ENCODE data around the gene WDR62. TPM values are rescaled to one million over a fixed set of nuclear protein-coding genes. Genes with fewer than 3 reads are reported as not detected.

WDR62 gene
- total RNA-seq, 3 donors from 2014 or later, result 1.6 to 4.1 (median 1.9) TPM

GRCh38 chr19:36139120-36139472, 84.4 kb downstream of the WDR62 start:
- Histone ChIP-seq H3K4me1 (ENCODE audit: low read depth) (peaks cover 12% of the 10 kb centered on the region), H3K4me3 (peak overlapping the region; percentile 84), H3K9me3 (no peaks in the 10 kb centered on the region), H3K36me3 (ENCODE audit: low read depth) (peaks cover 11% of the 10 kb centered on the region)
- intact Hi-C loops (cut with DNase I, micrococcal nuclease), result no loop called here
- no peak for TF ChIP-seq CTCF (IDR thresholded peaks at IDR 0.05)
- DNase-seq (no peak), ATAC-seq (no peak)

GRCh38 chr19:36139473-36140303, 85.0 kb downstream of the WDR62 start, which contains the start of gene CAPNS1:
CAPNS1 (plus strand) TSS chr19:36140066; CDS start chr19:36141012, 946 bp downstream.
- no peak for TF ChIP-seq CTCF (IDR thresholded peaks at IDR 0.05)
- peak; percentile 97 to 99 (median 98) for DNase-seq
- H3K36me3 ChIP-seq (ENCODE audit: low read depth), result peaks cover 16% of the 10 kb centered on the region
- peak; percentile 88 for ATAC-seq
- H3K9me3 ChIP-seq, result no peaks in the 10 kb centered on the region
- intact Hi-C loops (cut with DNase I, micrococcal nuclease), result no loop called here
- H3K4me3 ChIP-seq, result peak within 1 kb of the TSS; percentile 84
- peaks cover 12% of the 10 kb centered on the region for H3K4me1 ChIP-seq (ENCODE audit: low read depth)

GRCh38 chr19:36140304-36141038, 85.8 kb downstream of the WDR62 start:
- no peaks in the 10 kb centered on the region for H3K9me3 ChIP-seq
- peak; percentile 24 for ATAC-seq
- peak overlapping the region; percentile 84 for H3K4me3 ChIP-seq
- H3K4me1 ChIP-seq (ENCODE audit: low read depth), result peaks cover 12% of the 10 kb centered on the region
- H3K36me3 ChIP-seq (ENCODE audit: low read depth), result peaks cover 22% of the 10 kb centered on the region
- intact Hi-C loops (cut with DNase I, micrococcal nuclease), result no loop called here
- TF ChIP-seq CTCF (IDR thresholded peaks at IDR 0.05), result no peak
- peak; percentile 53 to 79 (median 72) for DNase-seq

- Histone ChIP-seq H3K4me1 (ENCODE audit: low read depth) (peaks cover 12% of the 10 kb centered on the region), H3K36me3 (ENCODE audit: low read depth) (peaks cover 24% of the 10 kb centered on the region), H3K4me3 (peak overlapping the region; percentile 84), H3K9me3 (no peaks in the 10 kb centered on the region)
- DNase-seq (peak; percentile 91 to 96 (median 95)), ATAC-seq (peak; percentile 80)
- no peak for TF ChIP-seq CTCF (IDR thresholded peaks at IDR 0.05)
- intact Hi-C loops (cut with DNase I, micrococcal nuclease), result no loop called here
Measured at GRCh38 chr19:36141039-36141927, 86.6 kb downstream of the WDR62 start.

GRCh38 chr19:36142046-36142445, 87.3 kb downstream of the WDR62 start:
- H3K4me1 ChIP-seq (ENCODE audit: low read depth), result peaks cover 10% of the 10 kb centered on the region
- H3K4me3 ChIP-seq, result no peak overlapping the region
- peaks cover 30% of the 10 kb centered on the region for H3K36me3 ChIP-seq (ENCODE audit: low read depth)
- DNase-seq, result no peak
- no peaks in the 10 kb centered on the region for H3K9me3 ChIP-seq
- TF ChIP-seq CTCF (IDR thresholded peaks at IDR 0.05), result no peak
- intact Hi-C loops (cut with DNase I, micrococcal nuclease), result no loop called here
- ATAC-seq, result no peak

Data from mucosa of descending colon (tissue), 3 donors.